ENCODE measurements around the gene MTMR12. TPM values are rescaled to one million over a fixed set of nuclear protein-coding genes. Genes with fewer than 3 reads are reported as not detected.

MTMR12 gene
- total RNA-seq, 1 donor from 2014 or later = 36.3 TPM

DNA sequence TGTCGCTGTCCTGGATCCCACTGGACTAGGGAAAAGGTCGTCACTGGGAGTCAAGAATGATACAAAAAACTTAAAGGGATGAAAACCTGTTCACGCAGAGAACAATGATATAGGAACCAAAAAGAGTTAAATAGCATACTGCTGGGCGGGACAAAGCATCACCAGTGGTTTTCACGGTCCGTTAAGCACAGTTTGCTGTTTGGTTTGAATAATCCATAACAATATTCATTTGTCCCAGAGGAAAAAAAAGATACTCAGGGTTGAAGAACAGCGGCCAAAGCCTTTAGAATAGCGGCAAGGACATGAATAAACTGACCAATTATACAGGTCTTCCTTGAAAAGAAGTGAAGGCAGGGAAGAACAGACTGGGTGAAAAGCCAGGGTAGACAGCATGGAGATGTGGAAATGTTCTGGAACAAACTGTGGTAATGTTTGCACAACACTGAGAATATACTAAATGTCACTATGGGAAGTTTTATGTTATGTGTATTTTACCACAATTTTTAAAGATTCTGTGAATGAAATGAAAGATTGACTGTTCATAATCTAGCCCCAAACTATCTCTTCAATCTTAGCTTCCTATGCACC lies 60.8 kb downstream of the MTMR12 start:
- intact Hi-C loops (cut with micrococcal nuclease) = no loop called here
- no peak overlapping the region for H3K27ac Mint-ChIP-seq
- ChIA-PET CTCF (no interaction called here), POLR2A (no interaction called here)
- peaks cover 86% of the 10 kb centered on the region for H3K36me3 Mint-ChIP-seq (ENCODE audit: low read depth)
- no peaks in the 10 kb centered on the region for H3K27me3 Mint-ChIP-seq
- ATAC-seq (ENCODE audit: low read depth) = no peak
- DNase-seq = no peak
- peaks cover 7% of the 10 kb centered on the region for H3K4me1 Mint-ChIP-seq
- TF ChIP-seq, protein P1, sequence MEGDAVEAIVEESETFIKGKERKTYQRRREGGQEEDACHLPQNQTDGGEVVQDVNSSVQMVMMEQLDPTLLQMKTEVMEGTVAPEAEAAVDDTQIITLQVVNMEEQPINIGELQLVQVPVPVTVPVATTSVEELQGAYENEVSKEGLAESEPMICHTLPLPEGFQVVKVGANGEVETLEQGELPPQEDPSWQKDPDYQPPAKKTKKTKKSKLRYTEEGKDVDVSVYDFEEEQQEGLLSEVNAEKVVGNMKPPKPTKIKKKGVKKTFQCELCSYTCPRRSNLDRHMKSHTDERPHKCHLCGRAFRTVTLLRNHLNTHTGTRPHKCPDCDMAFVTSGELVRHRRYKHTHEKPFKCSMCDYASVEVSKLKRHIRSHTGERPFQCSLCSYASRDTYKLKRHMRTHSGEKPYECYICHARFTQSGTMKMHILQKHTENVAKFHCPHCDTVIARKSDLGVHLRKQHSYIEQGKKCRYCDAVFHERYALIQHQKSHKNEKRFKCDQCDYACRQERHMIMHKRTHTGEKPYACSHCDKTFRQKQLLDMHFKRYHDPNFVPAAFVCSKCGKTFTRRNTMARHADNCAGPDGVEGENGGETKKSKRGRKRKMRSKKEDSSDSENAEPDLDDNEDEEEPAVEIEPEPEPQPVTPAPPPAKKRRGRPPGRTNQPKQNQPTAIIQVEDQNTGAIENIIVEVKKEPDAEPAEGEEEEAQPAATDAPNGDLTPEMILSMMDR (IDR thresholded peaks at IDR 0.05) = no peak
- H3K9me3 Mint-ChIP-seq = no peaks in the 10 kb centered on the region
- H3K4me3 Mint-ChIP-seq = no peak overlapping the region

DNA sequence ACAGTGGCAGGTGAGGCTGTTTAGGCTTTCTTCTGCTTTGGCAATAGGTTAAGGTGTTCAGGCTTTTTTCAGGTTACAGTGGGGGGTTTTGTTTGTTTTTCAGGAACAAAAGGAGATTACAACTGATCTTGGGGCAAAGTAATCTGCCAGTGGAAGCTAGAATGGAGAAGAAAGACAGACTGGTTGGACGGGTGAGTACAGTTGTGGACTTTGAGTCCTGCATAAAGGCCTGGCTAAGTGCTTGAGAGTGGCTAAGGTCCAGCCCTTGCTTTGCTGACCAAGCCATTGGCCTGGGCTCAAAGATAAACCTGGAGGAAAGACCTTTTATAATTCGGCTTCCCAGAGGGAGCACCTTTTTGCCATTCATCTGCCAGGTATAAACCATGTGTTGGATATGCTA lies 63.1 kb downstream of the MTMR12 start:
- peaks cover 7% of the 10 kb centered on the region for H3K4me1 Mint-ChIP-seq
- no peaks in the 10 kb centered on the region for H3K9me3 Mint-ChIP-seq
- no peak overlapping the region for H3K4me3 Mint-ChIP-seq
- no peaks in the 10 kb centered on the region for H3K27me3 Mint-ChIP-seq
- DNase-seq (no peak), ATAC-seq (ENCODE audit: low read depth) (no peak)
- peaks cover 83% of the 10 kb centered on the region for H3K36me3 Mint-ChIP-seq (ENCODE audit: low read depth)
- intact Hi-C loops (cut with micrococcal nuclease) = no loop called here
- POLR2A ChIA-PET = no interaction called here
- TF ChIP-seq, protein P1 (IDR thresholded peaks at IDR 0.05) = no peak
- no peak overlapping the region for H3K27ac Mint-ChIP-seq
- CTCF ChIA-PET = interaction anchor here (1.1 kb wide), 1 partner anchor 17 kb away, joined by 3 read pairs; no protein-coding TSS in a partner anchor

DNA sequence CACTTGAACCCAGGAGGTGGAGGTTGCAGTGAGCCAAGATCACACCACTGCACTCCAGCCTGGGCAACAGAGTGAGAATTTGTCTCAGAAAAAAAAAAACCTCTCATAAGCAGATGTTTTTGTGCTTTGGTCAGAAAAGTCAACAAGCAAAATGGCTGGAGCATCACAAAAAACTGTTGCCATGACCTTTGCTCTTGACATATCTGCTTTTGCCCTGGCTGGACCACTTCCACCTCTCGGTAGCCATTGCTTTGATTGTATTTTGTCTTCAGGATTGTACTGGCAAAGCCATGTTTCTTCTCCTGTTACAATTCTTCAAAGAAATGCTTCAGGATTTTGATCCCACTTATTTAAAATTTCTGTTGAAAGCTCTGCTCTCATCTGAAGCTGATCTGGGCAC lies 67.0 kb downstream of the MTMR12 start:
- ATAC-seq (ENCODE audit: low read depth) (no peak), DNase-seq (no peak)
- H3K9me3 Mint-ChIP-seq = no peaks in the 10 kb centered on the region
- intact Hi-C loops (cut with micrococcal nuclease) = no loop called here
- no peak overlapping the region for H3K4me3 Mint-ChIP-seq
- TF ChIP-seq, protein P1 (IDR thresholded peaks at IDR 0.05) = no peak
- ChIA-PET CTCF (interaction anchor here (1.2 kb wide), 1 partner anchor 14 kb away, joined by 3 read pairs; no protein-coding TSS in a partner anchor), POLR2A (no interaction called here)
- H3K27ac Mint-ChIP-seq = no peak overlapping the region
- H3K27me3 Mint-ChIP-seq = no peaks in the 10 kb centered on the region
- peaks cover 85% of the 10 kb centered on the region for H3K36me3 Mint-ChIP-seq (ENCODE audit: low read depth)
- peaks cover 3% of the 10 kb centered on the region for H3K4me1 Mint-ChIP-seq

DNA sequence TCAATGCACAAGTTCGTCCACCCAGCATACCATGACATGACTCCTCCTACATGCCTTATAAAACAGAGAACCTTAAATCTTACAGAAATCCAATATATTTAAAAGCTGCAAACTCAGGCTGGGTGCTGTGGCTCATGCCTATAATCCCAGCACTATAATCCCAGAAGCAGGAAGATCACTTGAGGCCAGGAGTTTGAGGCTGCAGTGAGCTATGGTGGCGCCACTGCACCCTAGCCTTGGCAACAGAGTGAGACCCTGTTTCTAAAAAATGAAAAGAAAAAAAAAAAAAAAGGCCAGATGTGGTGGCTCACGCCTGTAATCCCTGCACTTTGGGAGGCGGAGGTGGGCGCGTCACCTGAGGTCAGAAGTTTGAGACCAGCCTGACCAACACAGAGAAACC lies 68.7 kb downstream of the MTMR12 start:
- CTCF ChIA-PET = interaction anchor here (1.0 kb wide), 1 partner anchor 85 kb away, joined by 3 read pairs; no protein-coding TSS in a partner anchor
- no peak overlapping the region for H3K27ac Mint-ChIP-seq
- H3K4me3 Mint-ChIP-seq = no peak overlapping the region
- H3K4me1 Mint-ChIP-seq = peaks cover 3% of the 10 kb centered on the region
- no peak for ATAC-seq (ENCODE audit: low read depth)
- TF ChIP-seq, protein P1 (IDR thresholded peaks at IDR 0.05) = no peak
- no peak for DNase-seq
- POLR2A ChIA-PET = interaction anchor here (0.6 kb wide), 1 partner anchor 1708 kb away, joined by 3 read pairs; no protein-coding TSS in a partner anchor
- H3K9me3 Mint-ChIP-seq = no peaks in the 10 kb centered on the region
- H3K36me3 Mint-ChIP-seq (ENCODE audit: low read depth) = peaks cover 81% of the 10 kb centered on the region
- intact Hi-C loops (cut with micrococcal nuclease) = no loop called here
- no peaks in the 10 kb centered on the region for H3K27me3 Mint-ChIP-seq

DNA sequence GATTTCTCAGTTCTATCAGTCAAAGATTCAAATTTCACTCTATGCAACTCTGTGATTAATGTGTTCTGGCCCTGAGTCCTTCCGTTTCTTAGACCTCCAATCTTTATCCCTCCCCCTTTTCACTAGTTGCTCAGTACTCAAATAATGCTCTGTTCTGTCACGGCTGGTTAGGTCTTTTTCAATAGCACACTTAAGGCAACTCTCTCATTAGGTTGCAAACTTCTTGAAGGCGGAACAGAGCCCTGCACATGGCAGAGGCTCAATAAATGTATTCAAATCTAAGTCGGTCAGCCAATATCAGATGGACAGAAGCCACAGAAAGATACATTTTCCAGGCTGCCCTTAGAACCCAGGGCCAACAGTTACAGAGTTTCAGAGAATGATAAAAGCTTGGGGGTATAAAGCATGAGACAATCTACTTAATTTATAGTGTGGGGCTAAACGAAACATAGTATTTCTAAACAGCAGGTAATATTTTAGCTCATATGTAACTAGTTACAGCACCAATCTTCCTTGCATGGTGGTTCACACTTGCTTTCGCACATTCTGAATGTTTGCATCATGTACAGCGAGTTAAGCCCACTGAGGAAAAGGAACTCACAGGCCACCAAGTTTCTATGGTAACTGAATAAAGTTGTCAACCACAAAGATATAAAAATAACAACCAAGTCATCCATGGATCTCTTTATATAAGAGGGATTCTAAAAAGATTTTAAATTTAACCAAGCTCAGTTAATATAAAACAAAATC lies 71.5 kb downstream of the MTMR12 start:
- H3K4me3 Mint-ChIP-seq = no peak overlapping the region
- intact Hi-C loops (cut with micrococcal nuclease) = no loop called here
- peaks cover 3% of the 10 kb centered on the region for H3K4me1 Mint-ChIP-seq
- H3K9me3 Mint-ChIP-seq = no peaks in the 10 kb centered on the region
- DNase-seq (no peak), ATAC-seq (ENCODE audit: low read depth) (peak; percentile 50)
- H3K27ac Mint-ChIP-seq = no peak overlapping the region
- no peaks in the 10 kb centered on the region for H3K27me3 Mint-ChIP-seq
- ChIA-PET POLR2A (no interaction called here), CTCF (interaction anchor here (1.2 to 1.4 kb wide), 2 partner anchors 9 to 88 kb away, joined by 3 to 9 read pairs; no protein-coding TSS in a partner anchor)
- H3K36me3 Mint-ChIP-seq (ENCODE audit: low read depth) = peaks cover 72% of the 10 kb centered on the region
- TF ChIP-seq, protein P1 (IDR thresholded peaks at IDR 0.05) = no peak

Measured in activated B cell treated with CpG ODN at 0.5 μM for 24 hours (primary cell).